ENCODE results near the gene SLC17A2.

Gene SLC17A2

DNA sequence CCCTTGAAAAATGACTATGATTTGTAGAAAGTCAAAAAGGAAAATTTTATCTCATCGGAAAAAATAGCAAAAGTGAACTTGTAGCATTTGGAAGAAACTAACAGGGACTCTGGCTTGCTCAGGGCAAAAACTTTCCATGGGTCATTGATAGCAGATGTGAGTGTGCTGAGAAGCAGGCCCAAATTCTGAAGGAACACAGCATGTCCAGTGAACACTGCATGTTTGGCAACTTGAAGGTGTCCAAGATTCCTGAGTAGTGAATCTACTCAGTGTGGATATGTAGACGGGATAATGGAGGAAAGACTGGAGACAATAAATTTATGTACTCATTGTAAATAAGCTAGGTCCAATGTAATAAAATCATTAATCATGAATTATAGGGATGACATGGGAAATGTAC lies 8.2 kb downstream of the SLC17A2 start:
- TF ChIP-seq, protein P1, sequence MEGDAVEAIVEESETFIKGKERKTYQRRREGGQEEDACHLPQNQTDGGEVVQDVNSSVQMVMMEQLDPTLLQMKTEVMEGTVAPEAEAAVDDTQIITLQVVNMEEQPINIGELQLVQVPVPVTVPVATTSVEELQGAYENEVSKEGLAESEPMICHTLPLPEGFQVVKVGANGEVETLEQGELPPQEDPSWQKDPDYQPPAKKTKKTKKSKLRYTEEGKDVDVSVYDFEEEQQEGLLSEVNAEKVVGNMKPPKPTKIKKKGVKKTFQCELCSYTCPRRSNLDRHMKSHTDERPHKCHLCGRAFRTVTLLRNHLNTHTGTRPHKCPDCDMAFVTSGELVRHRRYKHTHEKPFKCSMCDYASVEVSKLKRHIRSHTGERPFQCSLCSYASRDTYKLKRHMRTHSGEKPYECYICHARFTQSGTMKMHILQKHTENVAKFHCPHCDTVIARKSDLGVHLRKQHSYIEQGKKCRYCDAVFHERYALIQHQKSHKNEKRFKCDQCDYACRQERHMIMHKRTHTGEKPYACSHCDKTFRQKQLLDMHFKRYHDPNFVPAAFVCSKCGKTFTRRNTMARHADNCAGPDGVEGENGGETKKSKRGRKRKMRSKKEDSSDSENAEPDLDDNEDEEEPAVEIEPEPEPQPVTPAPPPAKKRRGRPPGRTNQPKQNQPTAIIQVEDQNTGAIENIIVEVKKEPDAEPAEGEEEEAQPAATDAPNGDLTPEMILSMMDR (IDR thresholded peaks at IDR 0.05; ENCODE audit: insufficient read depth, low read length, poor library complexity, severe bottlenecking), result no peak
- no peak for DNase-seq (ENCODE audit: extremely low read depth, insufficient read length)
- Histone ChIP-seq H3K27me3 (replicated peaks; ENCODE audit: control insufficient read depth, insufficient read depth, low read length) (no peaks in the 10 kb centered on the region; the same call in 1 of the 2 replicates), H3K4me3 (replicated peaks; ENCODE audit: low read depth, low read length) (no peak overlapping the region), H3K36me3 (ENCODE audit: control insufficient read depth, insufficient read depth, low read length) (no peaks in the 10 kb centered on the region)

DNA sequence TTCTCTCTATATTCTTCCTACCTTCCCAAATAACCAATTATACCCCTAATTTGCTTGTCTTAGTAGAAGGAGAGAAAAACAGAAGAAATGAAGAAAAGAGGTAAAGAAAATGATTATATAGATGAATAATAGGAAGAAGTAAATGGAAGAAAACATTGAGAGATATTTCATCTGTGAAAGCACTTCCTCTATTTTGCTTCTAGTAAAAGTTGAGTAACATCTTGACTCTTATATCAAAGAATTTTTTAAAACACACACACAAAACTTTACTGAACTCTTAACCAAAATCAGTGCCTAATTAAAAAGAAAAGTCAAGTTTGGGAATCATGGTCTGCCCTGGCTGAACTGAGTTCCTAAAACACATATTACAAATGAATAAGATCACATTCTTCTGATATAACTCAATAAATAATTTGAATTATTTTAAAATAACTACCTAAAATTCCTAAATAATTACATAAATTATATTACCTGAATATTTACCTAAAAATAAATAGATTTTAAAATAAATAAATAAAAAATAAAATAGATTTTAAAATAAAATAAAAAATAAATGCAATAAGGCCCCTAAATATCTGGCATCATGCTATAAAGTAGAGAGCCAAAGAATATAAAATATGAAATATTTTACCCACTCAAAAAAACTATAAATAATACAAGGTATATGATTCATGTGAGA lies 8.8 kb downstream of the SLC17A2 start:
- no peak for DNase-seq (ENCODE audit: extremely low read depth, insufficient read length)
- Histone ChIP-seq H3K36me3 (ENCODE audit: control insufficient read depth, insufficient read depth, low read length) (no peaks in the 10 kb centered on the region), H3K4me3 (replicated peaks; ENCODE audit: low read depth, low read length) (no peak overlapping the region), H3K27me3 (replicated peaks; ENCODE audit: control insufficient read depth, insufficient read depth, low read length) (no peaks in the 10 kb centered on the region; the same call in 1 of the 2 replicates)
- TF ChIP-seq, protein P1 (IDR thresholded peaks at IDR 0.05; ENCODE audit: insufficient read depth, low read length, poor library complexity, severe bottlenecking), result no peak

DNA sequence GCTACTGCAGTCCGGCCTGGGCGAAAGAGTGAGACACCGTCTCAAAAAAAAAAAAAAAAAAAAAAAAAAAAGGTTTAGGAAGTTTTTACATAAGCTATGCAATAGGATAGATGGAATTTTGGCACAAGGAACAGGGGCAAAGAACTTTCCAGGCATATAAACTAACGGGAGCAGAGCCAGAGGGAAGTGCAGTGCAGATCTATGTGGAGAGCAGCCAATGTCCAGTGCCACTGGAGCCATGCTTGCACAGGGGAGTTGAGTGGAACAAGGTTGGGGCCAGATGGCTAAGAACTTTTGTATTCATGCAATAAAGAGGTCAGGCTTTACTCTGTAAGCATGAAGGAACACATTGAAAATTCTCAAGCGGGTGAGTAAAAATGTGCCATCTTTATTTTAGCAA lies 10.8 kb downstream of the SLC17A2 start:
- no peaks in the 10 kb centered on the region for H3K36me3 ChIP-seq (ENCODE audit: control insufficient read depth, insufficient read depth, low read length)
- H3K27me3 ChIP-seq (replicated peaks; ENCODE audit: control insufficient read depth, insufficient read depth, low read length), result no peaks in the 10 kb centered on the region
- TF ChIP-seq, protein P1 (IDR thresholded peaks at IDR 0.05; ENCODE audit: insufficient read depth, low read length, poor library complexity, severe bottlenecking), result no peak
- H3K4me3 ChIP-seq (replicated peaks; ENCODE audit: low read depth, low read length), result no peak overlapping the region
- DNase-seq (ENCODE audit: extremely low read depth, insufficient read length), result no peak

DNA sequence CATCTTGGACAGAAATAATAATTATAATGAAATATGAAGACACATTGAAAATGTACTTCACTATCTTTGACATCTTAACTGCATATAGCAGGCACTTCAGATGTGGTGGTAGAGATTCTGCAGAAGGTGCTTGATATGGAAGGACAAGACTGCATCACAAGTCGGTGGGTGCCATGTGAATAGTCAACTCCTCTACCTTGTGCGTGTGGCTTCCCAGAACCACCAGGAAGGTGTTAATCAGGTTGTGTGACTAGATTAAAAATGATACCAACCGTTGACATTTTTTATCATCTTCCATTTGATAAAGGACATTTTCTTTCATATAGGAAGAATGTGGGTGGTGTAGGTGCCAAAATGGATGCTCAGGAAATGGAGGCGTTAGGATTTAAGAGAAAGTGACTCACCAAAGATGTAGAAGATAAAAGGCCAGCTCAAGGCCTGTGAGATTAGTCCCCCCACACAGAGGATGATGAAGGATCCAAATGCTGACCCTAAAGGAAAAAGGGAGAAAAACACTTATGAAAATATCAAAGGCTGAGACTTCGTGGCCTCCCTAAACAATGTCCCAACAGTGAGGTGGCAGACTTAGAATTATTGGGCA lies 12.3 kb downstream of the SLC17A2 start:
- Histone ChIP-seq H3K36me3 (ENCODE audit: control insufficient read depth, insufficient read depth, low read length) (no peaks in the 10 kb centered on the region), H3K4me3 (replicated peaks; ENCODE audit: low read depth, low read length) (no peak overlapping the region), H3K27me3 (replicated peaks; ENCODE audit: control insufficient read depth, insufficient read depth, low read length) (no peaks in the 10 kb centered on the region)
- DNase-seq (ENCODE audit: extremely low read depth, insufficient read length), result no peak
- TF ChIP-seq, protein P1 (IDR thresholded peaks at IDR 0.05; ENCODE audit: insufficient read depth, low read length, poor library complexity, severe bottlenecking), result no peak

DNA sequence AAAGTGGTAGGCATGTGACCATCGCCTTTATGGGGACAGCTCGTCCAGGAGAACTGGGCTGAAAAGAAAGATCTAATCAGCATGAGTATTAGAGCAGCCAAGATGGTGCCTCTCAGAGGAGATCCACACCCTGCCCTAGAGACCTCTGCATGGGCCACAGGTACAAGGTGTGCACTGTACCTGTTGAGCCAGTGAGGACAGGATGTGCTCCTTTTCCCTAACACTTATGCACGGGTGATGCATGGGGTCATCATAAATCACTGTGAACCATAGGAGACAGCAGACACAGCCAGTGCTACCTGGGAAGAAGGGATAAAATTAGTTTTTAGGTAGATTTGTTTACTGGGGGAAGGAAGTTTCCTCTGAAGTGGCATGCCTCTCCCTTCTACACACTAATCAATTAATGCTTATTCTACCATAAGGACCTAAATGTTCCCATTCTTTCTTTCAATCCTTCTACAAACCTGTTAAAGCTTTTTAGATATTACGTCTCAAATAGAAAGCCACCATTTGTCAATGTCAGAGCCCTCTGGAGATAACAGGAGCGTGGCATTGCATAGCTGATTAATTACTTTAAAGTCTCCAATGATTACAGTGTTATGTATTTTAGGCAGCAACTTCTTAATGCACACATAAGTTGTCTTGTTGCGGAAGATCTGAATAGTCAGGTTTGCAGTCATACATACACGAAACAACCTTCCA lies 13.6 kb downstream of the SLC17A2 start:
- Histone ChIP-seq H3K36me3 (ENCODE audit: control insufficient read depth, insufficient read depth, low read length) (no peaks in the 10 kb centered on the region), H3K4me3 (replicated peaks; ENCODE audit: low read depth, low read length) (no peak overlapping the region), H3K27me3 (replicated peaks; ENCODE audit: control insufficient read depth, insufficient read depth, low read length) (no peaks in the 10 kb centered on the region)
- TF ChIP-seq, protein P1 (IDR thresholded peaks at IDR 0.05; ENCODE audit: insufficient read depth, low read length, poor library complexity, severe bottlenecking), result no peak
- no peak for DNase-seq (ENCODE audit: extremely low read depth, insufficient read length)

Data from GM06990 (cell line).